ENCODE measurements around the gene MAML2.

MAML2 gene

GRCh38 chr11:96056576-96056975, 286.4 kb downstream of the MAML2 start:
- no peak for DNase-seq

- no peak for DNase-seq
Measured at GRCh38 chr11:96055706-96056387, 287.1 kb downstream of the MAML2 start.

- DNase-seq = peak in 1 of 2 donors; percentile 46
Measured at GRCh38 chr11:96054870-96055705, 287.9 kb downstream of the MAML2 start.

- no peak for DNase-seq
Measured at GRCh38 chr11:96052921-96053651, 289.9 kb downstream of the MAML2 start.

GRCh38 chr11:96051820-96052219, 291.2 kb downstream of the MAML2 start:
- no peak for DNase-seq

GRCh38 chr11:96050435-96051182, 292.4 kb downstream of the MAML2 start:
- DNase-seq = no peak

- DNase-seq = no peak
Measured at GRCh38 chr11:96049426-96049825, 293.6 kb downstream of the MAML2 start.

- no peak for DNase-seq
Measured at GRCh38 chr11:96045622-96046456, 297.2 kb downstream of the MAML2 start.

GRCh38 chr11:96044747-96045146, 298.2 kb downstream of the MAML2 start:
- no peak for DNase-seq

GRCh38 chr11:96044311-96044710, 298.7 kb downstream of the MAML2 start:
- no peak for DNase-seq

- DNase-seq = no peak
Measured at GRCh38 chr11:96043291-96043690, 299.7 kb downstream of the MAML2 start.

GRCh38 chr11:96038046-96038445, 304.9 kb downstream of the MAML2 start:
- DNase-seq = no peak

GRCh38 chr11:96037405-96037949, 305.5 kb downstream of the MAML2 start:
- no peak for DNase-seq

GRCh38 chr11:96036863-96037262, 306.1 kb downstream of the MAML2 start:
- no peak for DNase-seq

- DNase-seq = no peak
Measured at GRCh38 chr11:96035740-96036078, 307.3 kb downstream of the MAML2 start.

GRCh38 chr11:96035031-96035739, 307.8 kb downstream of the MAML2 start:
- no peak for DNase-seq

- DNase-seq = no peak
Measured at GRCh38 chr11:96033599-96033998, 309.4 kb downstream of the MAML2 start.

- no peak for DNase-seq
Measured at GRCh38 chr11:96033095-96033494, 309.9 kb downstream of the MAML2 start.

- DNase-seq = no peak
Measured at GRCh38 chr11:96028746-96029145, 314.2 kb downstream of the MAML2 start.

- no peak for DNase-seq
Measured at GRCh38 chr11:96027021-96027420, 316.0 kb downstream of the MAML2 start.

- DNase-seq = no peak
Measured at GRCh38 chr11:96026310-96026709, 316.7 kb downstream of the MAML2 start.

All from CD4-positive, alpha-beta T cell treated with Interleukin-1 beta for 1 hour (primary cell).